Glutamatergic neuron (in vitro differentiated cells): ENCODE measurements around the gene ANHX. TPM values are rescaled to one million over a fixed set of nuclear protein-coding genes. Genes with fewer than 3 reads are reported as not detected.

Source experiments
- DNase-seq: peaks from one replicate; pipeline ENCODE4 v3.0.0; 2022
- H3K27ac Mint-ChIP-seq: one replicate; pipeline ENCODE4 v1.8.0; 2020; ENCODE audit warnings: mild to moderate bottlenecking, mixed read lengths, inconsistent platforms; ENCODE audit not compliant: unreplicated experiment
- H3K27me3 Mint-ChIP-seq: one replicate; pipeline ENCODE4 v1.8.0; 2020; ENCODE audit warnings: mild to moderate bottlenecking, moderate library complexity, mixed read lengths, inconsistent platforms; ENCODE audit not compliant: unreplicated experiment
- H3K36me3 Mint-ChIP-seq: one replicate; pipeline ENCODE4 v1.8.0; 2020; ENCODE audit warnings: mild to moderate bottlenecking, mixed read lengths, inconsistent platforms; ENCODE audit not compliant: unreplicated experiment
- H3K4me1 Mint-ChIP-seq: one replicate; pipeline ENCODE4 v1.8.0; 2020; ENCODE audit warnings: mild to moderate bottlenecking, low read depth, mixed read lengths, inconsistent platforms; ENCODE audit not compliant: unreplicated experiment
- H3K4me3 Mint-ChIP-seq: one replicate; pipeline ENCODE4 v1.8.0; 2020; ENCODE audit warnings: mild to moderate bottlenecking, mixed read lengths, inconsistent platforms; ENCODE audit not compliant: unreplicated experiment
- H3K9me3 Mint-ChIP-seq: one replicate; pipeline ENCODE4 v1.8.0; 2020; ENCODE audit warnings: mild to moderate bottlenecking, moderate library complexity, mixed read lengths, inconsistent platforms; ENCODE audit not compliant: unreplicated experiment
- CTCF ChIP-seq: fragments of 200-600 bp; sonication (generic); IDR thresholded peaks from one replicate; pipeline ENCODE4 v1.5.0; 2021; ENCODE audit not compliant: partially characterized antibody, unreplicated experiment
- total RNA-seq: library from RNA; stranded (reverse); fragmentation: NEBNext Ultra II Directional; extraction: Animal tissue kit (Norgen Biotek cat#: 25700); gene quantifications from one replicate; pipeline ENCODE4 v1.2.1, GENCODE V29; 2021; ENCODE audit not compliant: unreplicated experiment

Gene ANHX
- total RNA-seq, 1 donor from 2014 or later: not detected

- H3K9me3 Mint-ChIP-seq: peaks cover 26% of the 10 kb centered on the region
- no peak for TF ChIP-seq CTCF
- peaks cover 26% of the 10 kb centered on the region for H3K36me3 Mint-ChIP-seq
- no peak for DNase-seq
- H3K27me3 Mint-ChIP-seq: peaks cover 9% of the 10 kb centered on the region
- no peaks in the 10 kb centered on the region for H3K4me1 Mint-ChIP-seq
- no peak overlapping the region for H3K4me3 Mint-ChIP-seq
- H3K27ac Mint-ChIP-seq: no peak overlapping the region
Measured at GRCh38 chr12:133236556-133236955, 879 bp upstream of the ANHX start.

DNA sequence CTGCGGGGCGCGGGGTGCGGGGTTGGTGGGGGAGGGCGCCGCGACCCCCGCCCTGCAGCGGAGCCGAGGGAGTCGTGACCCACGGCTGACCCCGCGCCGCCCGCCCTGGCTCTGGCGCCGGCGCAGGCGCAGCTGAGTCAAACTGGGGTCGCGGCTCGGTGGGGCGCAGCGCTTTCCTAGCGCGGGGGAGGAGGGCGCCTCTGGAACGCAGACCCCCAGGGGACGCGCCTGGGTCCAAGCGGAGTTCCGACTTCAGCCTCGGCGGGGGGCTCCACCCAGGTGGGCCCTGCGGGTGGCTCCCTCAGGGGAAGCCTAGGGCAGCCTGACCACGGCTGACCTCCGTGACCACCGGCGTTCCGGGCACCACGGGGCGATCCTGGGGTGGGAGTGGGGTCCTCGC is 467 bp upstream of the ANHX start:
- peaks cover 26% of the 10 kb centered on the region for H3K9me3 Mint-ChIP-seq
- H3K36me3 Mint-ChIP-seq: peaks cover 26% of the 10 kb centered on the region

GRCh38 chr12:133234971-133235370 is 706 bp downstream of the ANHX start:
- H3K9me3 Mint-ChIP-seq: peaks cover 30% of the 10 kb centered on the region
- TF ChIP-seq CTCF: no peak

More for the DNA sequence above, 467 bp upstream of the ANHX start:
- H3K27ac Mint-ChIP-seq: no peak overlapping the region
- TF ChIP-seq CTCF: no peak
- peaks cover 9% of the 10 kb centered on the region for H3K27me3 Mint-ChIP-seq
- no peak for DNase-seq
- no peaks in the 10 kb centered on the region for H3K4me1 Mint-ChIP-seq
- H3K4me3 Mint-ChIP-seq: no peak overlapping the region

DNA sequence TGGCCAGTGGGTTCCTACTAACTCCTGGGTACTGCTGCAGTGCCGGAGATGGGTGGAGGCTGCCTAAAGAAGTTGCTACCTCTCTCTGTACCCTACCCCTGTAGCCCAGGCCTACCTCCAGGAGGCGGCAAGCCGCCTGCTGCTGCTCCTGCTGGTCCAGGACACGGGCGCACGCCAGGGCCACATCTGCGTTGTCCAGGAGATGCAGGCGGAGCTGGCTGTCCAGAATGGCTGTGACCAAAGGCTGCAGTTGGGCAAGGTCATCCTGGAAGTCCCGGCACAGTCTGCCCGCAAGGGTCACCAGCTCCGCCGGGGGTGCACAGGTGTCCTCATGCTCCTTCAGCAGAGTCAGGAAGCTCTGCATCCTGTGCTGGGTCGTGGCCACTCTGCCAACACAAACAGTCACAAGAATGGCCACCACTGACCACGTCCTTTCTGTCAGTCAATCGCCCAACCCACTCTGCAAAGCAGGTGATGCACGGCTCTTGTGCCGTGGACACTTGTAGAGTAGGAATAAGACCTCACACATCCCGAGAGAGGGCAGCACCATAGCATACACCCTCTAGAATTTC is 1.6 kb downstream of the ANHX start:
- no peak overlapping the region for H3K27ac Mint-ChIP-seq
- no peaks in the 10 kb centered on the region for H3K4me1 Mint-ChIP-seq
- H3K27me3 Mint-ChIP-seq: peaks cover 12% of the 10 kb centered on the region
- TF ChIP-seq CTCF: no peak
- peaks cover 33% of the 10 kb centered on the region for H3K9me3 Mint-ChIP-seq
- H3K4me3 Mint-ChIP-seq: no peak overlapping the region
- no peak for DNase-seq
- peaks cover 31% of the 10 kb centered on the region for H3K36me3 Mint-ChIP-seq

More at GRCh38 chr12:133234971-133235370, 706 bp downstream of the ANHX start:
- H3K27me3 Mint-ChIP-seq: peaks cover 9% of the 10 kb centered on the region
- no peaks in the 10 kb centered on the region for H3K4me1 Mint-ChIP-seq
- peaks cover 30% of the 10 kb centered on the region for H3K36me3 Mint-ChIP-seq
- no peak overlapping the region for H3K4me3 Mint-ChIP-seq
- no peak for DNase-seq
- H3K27ac Mint-ChIP-seq: no peak overlapping the region

DNA sequence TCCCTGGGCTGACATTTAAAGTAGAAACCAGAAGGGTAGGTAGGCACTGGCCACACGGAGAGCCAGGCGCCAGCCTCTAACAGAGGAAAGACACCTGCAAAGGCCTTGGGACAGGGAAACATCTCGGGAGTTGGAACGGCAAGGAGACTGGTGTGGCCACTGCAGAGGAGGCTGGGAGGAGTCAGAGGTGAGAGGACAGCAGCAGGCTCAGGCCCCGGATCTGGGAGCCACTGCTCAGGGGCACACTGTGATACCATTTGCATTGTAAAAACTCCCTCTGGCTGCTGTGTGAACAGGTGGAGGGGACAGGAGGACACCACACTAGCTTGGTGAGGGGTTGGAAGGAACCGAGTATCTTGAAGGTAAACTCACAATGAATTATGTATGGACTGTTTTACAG is 2.7 kb downstream of the ANHX start:
- Mint-ChIP-seq H3K36me3 (peaks cover 42% of the 10 kb centered on the region), H3K9me3 (peaks cover 42% of the 10 kb centered on the region), H3K4me3 (no peak overlapping the region), H3K27ac (no peak overlapping the region), H3K27me3 (peaks cover 12% of the 10 kb centered on the region), H3K4me1 (no peaks in the 10 kb centered on the region)
- no peak for TF ChIP-seq CTCF
- DNase-seq: no peak
